ENCODE measurements around the gene DEF6. TPM values are rescaled to one million over a fixed set of nuclear protein-coding genes. Genes with fewer than 3 reads are reported as not detected.
A peak's percentile ranks its signal among the peaks of the same experiment; 100 is the strongest.

The DEF6 gene
- total and polyA plus RNA-seq, 2 experiments from 2014 or later, result 5.1 to 7.2 TPM

- H3K36me3 ChIP-seq (ENCODE audit: insufficient read depth), result no peaks in the 10 kb centered on the region
- no peaks in the 10 kb centered on the region for H3K27me3 ChIP-seq (ENCODE audit: insufficient read depth)
- DNase-seq (ENCODE audit: low spot score), result no peak
- H3K9me2 ChIP-seq (ENCODE audit: insufficient read depth), result no peaks in the 10 kb centered on the region
- H3K4me2 ChIP-seq, result no peak overlapping the region
- H3K4me1 ChIP-seq (ENCODE audit: insufficient read depth), result peaks cover 26% of the 10 kb centered on the region
- Mint-ChIP-seq H3K4me3 (no peak overlapping the region), H3K9me3 (no peaks in the 10 kb centered on the region), H3K36me3 (ENCODE audit: low read depth) (no peaks in the 10 kb centered on the region), H3K27ac (no peak overlapping the region), H3K4me1 (peaks cover 38% of the 10 kb centered on the region), H3K27me3 (ENCODE audit: insufficient read depth, low read depth, poor library complexity) (peaks cover 3% of the 10 kb centered on the region)
- H3K27ac ChIP-seq (ENCODE audit: low read depth), result no peak overlapping the region
- no peak for ATAC-seq
- peaks cover 3% of the 10 kb centered on the region; the same call in 1 of the 2 replicates for H3K79me2 ChIP-seq (replicated peaks; ENCODE audit: insufficient read depth)
- H4K20me1 ChIP-seq (replicated peaks; ENCODE audit: insufficient read depth), result peaks cover 3% of the 10 kb centered on the region; the same call in 1 of the 2 replicates
- no peak overlapping the region for H2AFZ ChIP-seq
- no peak overlapping the region for H3K4me3 ChIP-seq
- H3F3A ChIP-seq (replicated peaks; ENCODE audit: low read depth), result no peaks in the 10 kb centered on the region
- TF ChIP-seq JUNB (IDR thresholded peaks at IDR 0.05; ENCODE audit: unreplicated experiment) (no peak), EZH2 (IDR thresholded peaks at IDR 0.05; ENCODE audit: low read depth, unreplicated experiment) (no peak), EZH2phosphoT487 (IDR thresholded peaks at IDR 0.05; ENCODE audit: unreplicated experiment) (no peak), NANOG (IDR thresholded peaks at IDR 0.05; ENCODE audit: borderline replicate concordance) (no peak), CREB1 (CRISPR knock-in tag; IDR thresholded peaks at IDR 0.05; ENCODE audit: low read depth) (no peak), ZNF331 (CRISPR knock-in tag; IDR thresholded peaks at IDR 0.05; ENCODE audit: low read depth) (no peak), ETS1 (IDR thresholded peaks at IDR 0.05) (no peak)
Measured at GRCh38 chr6:35362200-35362599, 64.6 kb downstream of the DEF6 start.

GRCh38 chr6:35363293-35363750 is 65.7 kb downstream of the DEF6 start:
- ATAC-seq, result no peak
- H2AFZ ChIP-seq, result no peak overlapping the region
- Mint-ChIP-seq H3K27me3 (ENCODE audit: insufficient read depth, low read depth, poor library complexity) (peaks cover 3% of the 10 kb centered on the region), H3K4me1 (peaks cover 38% of the 10 kb centered on the region), H3K27ac (peak overlapping the region; percentile 57), H3K4me3 (no peak overlapping the region), H3K9me3 (no peaks in the 10 kb centered on the region), H3K36me3 (ENCODE audit: low read depth) (no peaks in the 10 kb centered on the region)
- H4K20me1 ChIP-seq (replicated peaks; ENCODE audit: insufficient read depth), result peaks cover 3% of the 10 kb centered on the region; the same call in 1 of the 2 replicates
- H3K9me2 ChIP-seq (ENCODE audit: insufficient read depth), result no peaks in the 10 kb centered on the region
- H3K79me2 ChIP-seq (replicated peaks; ENCODE audit: insufficient read depth), result peaks cover 3% of the 10 kb centered on the region; the same call in 1 of the 2 replicates
- H3K4me3 ChIP-seq, result no peak overlapping the region
- no peaks in the 10 kb centered on the region for H3K27me3 ChIP-seq (ENCODE audit: insufficient read depth)
- peaks cover 26% of the 10 kb centered on the region for H3K4me1 ChIP-seq (ENCODE audit: insufficient read depth)
- 0 out of 2 replicates have a peak overlapping the region, but pooled peaks have one; percentile 59 for H3K27ac ChIP-seq (ENCODE audit: low read depth)
- DNase-seq (ENCODE audit: low spot score), result peak; percentile 17
- H3F3A ChIP-seq (replicated peaks; ENCODE audit: low read depth), result no peaks in the 10 kb centered on the region
- 0 out of 2 replicates have a peak overlapping the region, but pooled peaks have one; percentile 26 for H3K4me2 ChIP-seq
- H3K36me3 ChIP-seq (ENCODE audit: insufficient read depth), result no peaks in the 10 kb centered on the region
- TF ChIP-seq ETS1 (IDR thresholded peaks at IDR 0.05) (no peak), NANOG (IDR thresholded peaks at IDR 0.05; ENCODE audit: borderline replicate concordance) (no peak), REST (IDR thresholded peaks at IDR 0.05; ENCODE audit: unreplicated experiment) (no peak), CREB1 (CRISPR knock-in tag; IDR thresholded peaks at IDR 0.05; ENCODE audit: low read depth) (no peak), ZNF462 (CRISPR knock-in tag; IDR thresholded peaks at IDR 0.05) (no peak)

Measured in GM23338 (cell line).